Measurements from ENCODE around the gene FNDC10. TPM values are rescaled to one million over a fixed set of nuclear protein-coding genes. Genes with fewer than 3 reads are reported as not detected.
"Not testable (repeated sequence)": the region's sequence is repeated elsewhere in the genome, so short reads cannot be mapped to it uniquely, and the experiment has no call there.

The FNDC10 gene
- total RNA-seq, result 2.4 TPM

DNA sequence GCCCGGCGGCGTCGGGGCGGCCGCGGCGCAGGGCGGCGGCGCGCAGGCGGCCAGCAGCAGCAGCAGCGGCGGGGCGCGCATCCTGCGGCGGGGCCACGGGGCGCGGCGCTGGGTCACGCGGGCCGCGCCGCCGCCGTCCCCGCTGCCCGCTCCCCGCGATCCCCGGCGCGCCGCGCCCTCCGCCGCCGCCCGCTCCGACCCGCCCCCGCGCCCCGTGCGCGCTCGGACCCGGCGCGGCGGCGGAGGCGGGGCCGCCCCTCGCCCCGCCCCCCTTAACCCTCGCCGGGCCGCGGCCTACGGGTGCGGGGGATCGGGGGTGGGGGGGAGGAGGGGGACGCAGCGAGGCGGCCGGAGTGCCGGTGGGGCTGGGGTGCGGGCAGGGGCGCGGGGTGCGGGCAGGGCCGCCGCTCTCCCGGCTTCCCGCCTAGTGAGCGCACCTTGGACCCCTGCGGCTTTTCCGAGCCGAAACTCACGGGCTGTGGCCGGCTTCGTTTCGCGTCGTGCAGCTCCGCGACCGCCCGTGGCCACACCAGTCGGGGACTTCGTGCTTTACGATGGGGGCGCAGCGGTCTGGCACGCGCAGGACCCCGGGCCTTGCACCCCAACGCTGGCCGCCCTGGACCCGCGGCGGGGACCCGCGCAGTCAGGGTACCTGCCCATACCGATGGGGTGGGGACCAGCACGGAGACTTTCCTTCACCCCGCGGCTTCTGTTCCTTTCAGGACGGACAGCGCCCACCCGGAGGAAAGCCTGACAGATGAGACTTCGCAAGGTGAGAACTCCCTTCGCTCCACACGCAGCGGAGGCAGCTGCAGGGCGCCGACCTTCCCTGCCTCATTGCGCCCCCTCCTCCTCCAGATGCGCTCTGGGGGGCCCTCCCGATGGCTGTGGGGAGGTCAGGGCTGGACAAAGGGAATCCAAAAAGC, at the start of gene FNDC10:
Gene FNDC10, minus strand, starts transcription at position 201 of the 926 bp plus-strand sequence. Its CDS starts 120 bp downstream, at position 81.
- intact Hi-C loops (cut with DNase I), result no loop called here
- no peak for DNase-seq (ENCODE audit: low spot score)
- ATAC-seq, result no peak

- ATAC-seq; intact Hi-C loops (cut with DNase I): not testable (repeated sequence)
- peak; percentile 31 for DNase-seq (ENCODE audit: low spot score)
These were observed 48.3 kb upstream of the FNDC10 start for GRCh38 chr1:1648265-1648664.

DNA sequence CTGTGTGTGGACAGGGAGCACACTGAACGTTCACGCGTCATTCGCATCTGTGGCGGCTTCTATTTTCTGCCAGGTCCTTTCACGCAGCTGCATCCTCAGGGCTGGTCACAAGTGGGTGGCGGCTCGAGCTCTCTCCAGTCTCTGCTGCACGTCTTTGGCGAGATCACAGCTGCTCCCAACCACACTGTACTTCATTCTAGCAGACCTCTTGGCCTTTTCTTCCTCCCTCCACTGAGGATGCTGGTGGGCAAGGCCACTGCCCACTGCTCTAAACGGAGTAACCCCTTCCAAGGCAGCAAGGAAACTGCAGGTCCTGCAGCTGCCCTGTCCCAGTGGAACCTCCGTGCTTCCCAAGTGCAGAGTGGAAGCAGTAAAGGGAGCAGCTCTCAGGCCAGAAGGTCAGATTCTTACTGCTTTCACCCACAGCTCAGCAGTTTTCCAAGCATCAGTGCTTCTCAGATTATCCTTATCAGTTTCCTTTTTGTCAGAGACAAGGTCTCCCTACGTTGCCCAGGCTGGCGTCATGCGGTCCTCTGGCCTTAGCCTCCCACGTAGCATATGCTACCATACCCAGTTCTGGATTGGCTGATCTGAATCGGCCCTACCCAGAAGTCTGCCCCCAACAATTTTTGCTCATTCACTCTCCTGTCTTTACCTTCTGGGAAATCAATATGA, 47.8 kb upstream of the FNDC10 start:
- peak; percentile 42 for DNase-seq (ENCODE audit: low spot score)
- intact Hi-C loops (cut with DNase I); ATAC-seq: not testable (repeated sequence)

DNA sequence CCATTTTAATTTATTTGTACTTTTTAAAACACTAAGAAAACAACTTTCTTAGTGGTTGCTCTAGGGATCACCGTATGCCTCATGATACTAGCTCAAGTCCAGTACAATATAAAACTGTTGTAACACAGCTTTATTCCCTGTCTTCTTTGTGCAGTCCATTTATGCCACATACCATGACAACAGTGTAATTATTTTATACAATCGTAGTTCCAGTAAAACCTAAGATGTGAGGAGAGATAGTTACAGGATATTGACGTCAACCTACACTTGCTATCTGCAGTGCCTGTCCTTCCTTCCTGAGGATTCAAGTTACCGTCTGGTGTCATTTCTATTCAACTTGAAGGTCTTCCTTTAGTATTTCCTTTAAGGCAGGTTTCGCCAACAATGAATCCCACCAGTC, 46.4 kb upstream of the FNDC10 start:
- DNase-seq (ENCODE audit: low spot score); ATAC-seq; intact Hi-C loops (cut with DNase I): not testable (repeated sequence)

DNA sequence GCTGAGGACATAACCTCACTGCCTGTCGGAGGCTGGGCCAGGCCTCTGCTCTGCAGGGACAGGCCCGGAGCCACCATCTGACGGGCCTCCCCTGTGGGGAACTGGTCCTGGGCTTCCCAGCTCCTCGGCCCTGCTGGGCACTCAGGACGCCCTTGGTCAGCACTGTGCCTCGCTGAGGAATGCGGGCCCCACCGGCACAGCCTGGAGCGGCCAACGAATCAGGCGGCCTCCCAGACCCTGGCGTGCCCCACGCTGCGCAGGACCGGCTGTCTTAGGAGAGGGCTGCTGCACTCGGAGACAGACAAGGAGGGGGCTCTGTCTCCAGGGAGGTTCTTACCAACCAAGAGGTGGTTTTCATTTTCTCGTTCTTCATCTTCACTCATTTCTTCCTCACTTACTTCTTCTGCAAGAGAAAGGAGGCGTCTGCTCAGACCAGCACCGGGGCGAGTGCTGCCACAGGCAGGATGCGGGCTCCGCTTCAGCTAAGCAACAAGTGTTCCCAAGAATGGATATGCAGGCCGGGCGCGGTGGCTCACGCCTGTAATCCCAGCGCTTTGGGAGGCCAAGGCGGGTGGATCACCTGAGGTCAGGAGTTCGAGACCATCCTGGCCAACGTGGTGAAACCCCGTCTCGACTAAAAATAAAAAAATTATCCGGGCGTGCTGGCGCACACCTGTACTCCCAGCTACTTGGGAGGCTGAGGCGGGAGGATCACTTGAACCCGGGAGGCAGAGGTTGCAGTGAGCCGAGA, 41.0 kb upstream of the FNDC10 start:
- intact Hi-C loops (cut with DNase I); ATAC-seq: not testable (repeated sequence)
- DNase-seq (ENCODE audit: low spot score), result peak; percentile 36

GRCh38 chr1:1640081-1640480, 40.1 kb upstream of the FNDC10 start:
- ATAC-seq, result not testable (repeated sequence)
- DNase-seq (ENCODE audit: low spot score), result peak; percentile 10

GRCh38 chr1:1639368-1639767, 39.4 kb upstream of the FNDC10 start:
- peak; percentile 40 for DNase-seq (ENCODE audit: low spot score)
- ATAC-seq; intact Hi-C loops (cut with DNase I): not testable (repeated sequence)

More at GRCh38 chr1:1640081-1640480, 40.1 kb upstream of the FNDC10 start:
- intact Hi-C loops (cut with DNase I), result not testable (repeated sequence)

DNA sequence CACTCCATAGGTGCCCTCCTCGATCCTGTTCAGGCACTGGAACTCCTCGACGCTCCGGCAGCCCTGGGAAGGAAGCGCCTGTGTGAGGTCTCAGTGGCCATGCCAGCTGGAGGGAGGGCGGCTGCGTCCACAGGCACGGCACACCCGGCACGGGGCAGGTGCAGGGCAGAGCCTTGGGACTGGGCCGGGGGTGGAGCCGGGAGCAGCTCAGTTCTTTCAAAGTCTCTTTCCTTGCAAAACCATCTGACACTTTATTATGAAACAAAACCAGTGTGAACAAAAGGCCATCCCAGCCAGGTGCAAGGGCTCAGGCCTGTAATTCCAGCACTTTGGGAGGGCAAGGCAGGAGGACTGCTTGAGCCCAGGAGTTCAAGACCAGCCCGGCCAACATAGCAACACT, 38.6 kb upstream of the FNDC10 start:
- ATAC-seq; intact Hi-C loops (cut with DNase I): not testable (repeated sequence)
- peak; percentile 51 for DNase-seq (ENCODE audit: low spot score)

DNA sequence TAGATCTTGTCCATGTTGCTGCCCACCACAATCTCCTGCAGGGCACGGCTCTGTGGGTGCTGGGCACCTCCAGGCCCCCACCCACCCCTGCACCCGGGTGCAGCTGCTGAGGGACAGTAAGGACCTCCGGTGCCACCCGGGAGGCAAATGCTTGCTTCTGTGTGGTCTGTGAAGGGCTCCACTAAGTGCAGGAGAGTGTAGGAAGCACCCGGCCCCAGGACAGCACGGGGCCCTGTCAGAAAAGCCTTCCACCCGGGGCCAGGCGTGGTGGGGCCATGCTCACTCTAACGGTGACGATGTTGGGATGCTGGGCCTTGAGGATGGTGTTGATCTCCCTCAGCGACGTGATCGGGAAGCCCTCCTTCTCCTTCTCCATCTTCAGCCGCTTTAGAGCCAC, 37.5 kb upstream of the FNDC10 start:
- peak; percentile 41 for DNase-seq (ENCODE audit: low spot score)
- intact Hi-C loops (cut with DNase I); ATAC-seq: not testable (repeated sequence)

DNA sequence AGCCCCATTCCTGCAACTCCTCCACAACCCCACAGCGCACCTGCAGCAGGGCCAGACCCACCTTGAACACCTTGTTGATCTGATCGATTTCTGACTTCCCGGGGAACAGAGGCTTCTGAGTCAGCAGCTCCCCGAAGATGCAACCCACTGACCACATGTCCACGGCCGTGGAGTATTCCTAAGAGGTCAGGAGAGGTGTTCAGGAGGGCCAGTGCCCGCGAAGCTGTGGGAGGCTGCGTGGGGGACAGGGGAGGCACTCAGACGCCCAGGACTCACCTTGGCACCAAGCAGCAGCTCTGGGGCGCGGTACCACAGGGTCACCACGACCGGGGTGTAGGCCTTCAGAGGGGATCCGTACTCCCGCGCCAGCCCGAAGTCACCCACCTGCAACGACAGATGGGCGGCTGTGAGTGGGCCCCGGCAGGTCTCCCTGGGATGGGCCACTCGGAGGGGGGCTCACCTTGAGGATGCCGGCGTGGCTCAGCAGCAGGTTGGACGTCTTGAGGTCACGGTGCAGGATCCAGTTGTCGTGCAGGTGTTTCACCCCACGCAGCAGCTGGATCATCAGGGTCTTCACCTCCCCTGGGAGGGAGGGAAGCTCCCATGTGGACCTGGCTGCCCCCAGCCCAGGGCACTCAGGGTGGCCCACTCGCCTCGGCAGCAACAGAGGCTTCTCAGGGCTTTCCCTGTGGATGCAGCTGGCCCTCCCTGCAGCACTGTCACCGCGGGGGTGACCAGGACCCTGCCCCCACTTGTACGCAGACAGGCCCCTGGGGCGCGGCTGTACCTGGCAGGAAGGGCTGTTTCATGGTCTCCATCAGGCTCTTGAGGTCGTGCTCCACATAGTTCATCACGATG, 36.9 kb upstream of the FNDC10 start:
- intact Hi-C loops (cut with DNase I); ATAC-seq: not testable (repeated sequence)
- DNase-seq (ENCODE audit: low spot score), result peak; percentile 51

- ATAC-seq; intact Hi-C loops (cut with DNase I): not testable (repeated sequence)
- peak; percentile 45 for DNase-seq (ENCODE audit: low spot score)
These were observed 34.7 kb upstream of the FNDC10 start for GRCh38 chr1:1634613-1635012.

DNA sequence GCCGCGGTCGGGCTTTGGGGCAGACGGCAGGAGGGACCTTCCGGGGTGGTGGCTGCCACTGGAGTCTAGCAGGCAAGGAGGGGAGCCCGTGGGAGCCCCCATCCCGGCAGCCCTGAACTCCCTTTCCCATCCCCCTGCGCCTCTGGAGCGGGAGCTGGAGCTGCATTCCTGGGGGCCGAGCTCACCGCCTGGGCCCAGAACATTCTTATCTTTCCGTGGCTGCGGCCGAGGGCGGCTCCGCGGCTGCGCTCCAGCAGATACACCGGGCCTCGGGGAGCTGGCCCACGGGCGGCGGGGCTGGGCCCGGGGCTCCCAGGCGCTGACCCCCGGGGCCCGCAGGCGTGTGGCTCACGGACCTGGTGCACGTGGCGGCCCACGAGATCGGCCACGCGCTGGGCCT, 33.5 kb upstream of the FNDC10 start:
- DNase-seq (ENCODE audit: low spot score); intact Hi-C loops (cut with DNase I); ATAC-seq: not testable (repeated sequence)

DNA sequence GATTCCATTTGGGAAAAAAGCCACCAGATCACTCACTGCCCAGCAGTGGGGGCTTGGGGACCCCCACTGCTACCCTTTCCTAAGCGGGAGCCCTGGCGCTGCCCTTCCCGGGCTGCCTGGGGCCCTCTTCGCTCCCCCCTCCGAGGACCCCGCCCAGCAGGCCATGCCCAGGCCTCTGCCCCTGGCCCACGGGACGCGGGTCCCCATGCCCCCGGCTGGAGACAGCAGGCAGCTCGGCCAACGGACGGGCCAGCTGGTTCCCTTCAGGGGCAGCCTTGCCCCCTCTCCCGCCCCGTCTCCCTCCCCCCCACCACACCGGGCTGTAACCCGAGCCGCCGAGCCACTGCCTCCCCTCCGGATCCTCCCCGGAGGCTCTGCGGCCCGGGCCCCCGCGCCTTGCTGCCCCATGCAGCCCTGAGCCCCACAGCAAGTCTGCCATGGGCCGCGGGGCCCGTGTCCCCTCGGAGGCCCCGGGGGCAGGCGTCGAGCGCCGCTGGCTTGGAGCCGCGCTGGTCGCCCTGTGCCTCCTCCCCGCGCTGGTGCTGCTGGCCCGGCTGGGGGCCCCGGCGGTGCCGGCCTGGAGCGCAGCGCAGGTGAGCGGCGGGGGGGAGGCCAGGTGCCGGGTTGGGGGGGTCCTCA, 32.0 kb upstream of the FNDC10 start, which contains the start of gene MMP23B:
Gene MMP23B, plus strand, starts transcription at position 392 of the 639 bp plus-strand sequence. Its CDS starts 46 bp downstream, at position 438.
- no peak for ATAC-seq
- DNase-seq (ENCODE audit: low spot score), result no peak
- intact Hi-C loops (cut with DNase I), result no loop called here

GRCh38 chr1:1630965-1631781, 31.2 kb upstream of the FNDC10 start:
- ATAC-seq, result peak; percentile 70
- DNase-seq (ENCODE audit: low spot score), result peak; percentile 84
- intact Hi-C loops (cut with DNase I), result no loop called here

DNA sequence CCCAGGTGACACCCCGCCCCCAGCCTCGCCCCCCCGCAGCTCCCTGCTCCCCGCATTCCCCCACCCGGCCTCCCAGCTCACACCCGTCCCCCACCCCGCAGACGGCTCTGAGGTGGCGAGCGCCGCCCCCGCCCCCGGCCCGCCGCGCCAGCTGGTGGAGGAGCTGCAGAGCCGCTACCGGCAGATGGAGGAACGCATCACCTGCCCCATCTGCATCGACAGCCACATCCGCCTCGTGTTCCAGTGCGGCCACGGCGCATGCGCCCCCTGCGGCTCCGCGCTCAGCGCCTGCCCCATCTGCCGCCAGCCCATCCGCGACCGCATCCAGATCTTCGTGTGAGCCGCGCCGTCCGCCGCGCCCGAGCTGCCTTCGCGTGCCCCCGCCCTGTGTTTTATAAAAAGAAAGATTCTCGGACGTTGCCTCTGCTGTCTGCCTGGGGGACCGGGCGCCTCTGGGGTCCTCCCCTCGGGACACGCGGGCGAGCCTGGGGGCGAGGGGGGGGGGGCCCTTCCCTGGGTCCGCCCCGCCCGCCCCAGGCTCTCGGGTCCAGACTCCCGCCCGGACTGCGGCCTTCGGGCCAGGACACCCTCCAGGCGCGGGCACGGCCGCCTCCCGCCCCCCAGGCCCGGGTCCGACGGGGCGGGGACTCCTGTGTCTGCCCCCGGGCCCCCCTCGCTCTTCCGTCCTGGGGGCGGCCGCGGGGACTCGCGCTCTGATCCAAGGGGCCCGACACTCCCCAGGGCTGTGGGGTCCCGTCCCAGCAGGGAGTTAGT, 30.4 kb upstream of the FNDC10 start:
- intact Hi-C loops (cut with DNase I), result no loop called here
- DNase-seq (ENCODE audit: low spot score) (peak; percentile 81), ATAC-seq (peak; percentile 68)

All from sciatic nerve (tissue), 2 donors.